BJ (cell line): ENCODE data around the gene MMAA. TPM values are rescaled to one million over a fixed set of nuclear protein-coding genes. Genes with fewer than 3 reads are reported as not detected.

ENCODE experiments used
- CTCF ChIA-PET: fragments of 350-600 bp; formaldehyde crosslinking; extraction: SDS; loops from one replicate; lab custom pipeline; 2021; ENCODE audit warnings: antibody characterized with exemption, inconsistent platforms; lab: Yijun Ruan, JAX
- POLR2A ChIA-PET: fragments of 300-600 bp; sonication (Branson Sonifier 250); formaldehyde crosslinking; extraction: SDS; loops from one replicate; lab custom pipeline; 2021; ENCODE audit warnings: antibody characterized with exemption; lab: Charles Lee
- DNase-seq: peaks from one replicate; pipeline ENCODE4 v3.0.0-alpha.2; 2011; ENCODE audit warnings: low read depth
- H3K27me3 ChIP-seq: 2 replicates; pipeline ENCODE4 v1.6.0; 2011; ENCODE audit warnings: low read length; ENCODE audit not compliant: control insufficient read depth, insufficient read depth
- H3K36me3 ChIP-seq: 2 replicates; pipeline ENCODE4 v1.5.1; 2011; ENCODE audit warnings: low read length; ENCODE audit not compliant: control insufficient read depth, insufficient read depth
- H3K4me3 ChIP-seq: 2 replicates; pipeline ENCODE4 v1.5.1; 2011; ENCODE audit warnings: low read depth, mild to moderate bottlenecking, control low read depth, low read length
- CTCF ChIP-seq: IDR thresholded peaks from 2 replicates; pipeline ENCODE4 v1.5.1; 2011; ENCODE audit warnings: low read depth, mild to moderate bottlenecking, control low read depth, inconsistent platforms, low read length, moderate library complexity; ENCODE audit not compliant: insufficient read depth
- polyA plus RNA-seq: library from polyadenylated mRNA; depleted of rRNA; stranded (reverse); fragments of >200 nt; gene quantifications from 2 replicates; pipeline ENCODE4 v1.2.3, GENCODE V29; 2011

The MMAA gene
- polyA plus RNA-seq, 1 experiment = 3.4 TPM

- no peak overlapping the region for H3K4me3 ChIP-seq
- no peaks in the 10 kb centered on the region for H3K36me3 ChIP-seq
- CTCF ChIA-PET = no interaction called here
- no peak for TF ChIP-seq CTCF
- H3K27me3 ChIP-seq = no peaks in the 10 kb centered on the region; the same call in 1 of the 2 replicates
- POLR2A ChIA-PET = no interaction called here
- no peak for DNase-seq
These were observed 29.1 kb upstream of the MMAA start for GRCh38 chr4:145589916-145590702.

GRCh38 chr4:145602129-145602760 is 16.9 kb upstream of the MMAA start:
- ChIA-PET CTCF (interaction anchor here (1.5 kb wide), 1 partner anchor 45 kb away, joined by 4 read pairs; no protein-coding TSS in a partner anchor), POLR2A (no interaction called here)
- Histone ChIP-seq H3K27me3 (peaks cover 1% of the 10 kb centered on the region; the same call in 1 of the 2 replicates), H3K4me3 (no peak overlapping the region), H3K36me3 (no peaks in the 10 kb centered on the region)
- no peak for TF ChIP-seq CTCF
- no peak for DNase-seq

GRCh38 chr4:145605941-145606340 is 13.2 kb upstream of the MMAA start:
- ChIA-PET CTCF (interaction anchor here (2.0 kb wide), 1 partner anchor 11 kb away, joined by 8 read pairs; no protein-coding TSS in a partner anchor), POLR2A (no interaction called here)
- Histone ChIP-seq H3K27me3 (no peaks in the 10 kb centered on the region), H3K4me3 (no peak overlapping the region), H3K36me3 (no peaks in the 10 kb centered on the region)
- no peak for TF ChIP-seq CTCF
- DNase-seq = no peak

- POLR2A ChIA-PET = no interaction called here
- Histone ChIP-seq H3K4me3 (no peak overlapping the region), H3K27me3 (no peaks in the 10 kb centered on the region), H3K36me3 (no peaks in the 10 kb centered on the region)
- CTCF ChIA-PET = interaction anchor here (0.6 to 2.1 kb wide), 10 partner anchors 9 to 448 kb away, joined by 3 to 35 read pairs (median 5); partner anchors contain the start of gene MMAA
- DNase-seq = no peak
- TF ChIP-seq CTCF = peak; percentile 74
These were observed 9.4 kb upstream of the MMAA start for GRCh38 chr4:145609481-145610427.
